ENCODE data around the gene BTBD6. TPM values are rescaled to one million over a fixed set of nuclear protein-coding genes. Genes with fewer than 3 reads are reported as not detected.

The BTBD6 gene
- total and polyA plus RNA-seq, 2 of the 8 experiments (the other 6 are each of a cell fraction or from before 2014, with no cell fraction given) = 10.1 to 10.2 TPM

DNA sequence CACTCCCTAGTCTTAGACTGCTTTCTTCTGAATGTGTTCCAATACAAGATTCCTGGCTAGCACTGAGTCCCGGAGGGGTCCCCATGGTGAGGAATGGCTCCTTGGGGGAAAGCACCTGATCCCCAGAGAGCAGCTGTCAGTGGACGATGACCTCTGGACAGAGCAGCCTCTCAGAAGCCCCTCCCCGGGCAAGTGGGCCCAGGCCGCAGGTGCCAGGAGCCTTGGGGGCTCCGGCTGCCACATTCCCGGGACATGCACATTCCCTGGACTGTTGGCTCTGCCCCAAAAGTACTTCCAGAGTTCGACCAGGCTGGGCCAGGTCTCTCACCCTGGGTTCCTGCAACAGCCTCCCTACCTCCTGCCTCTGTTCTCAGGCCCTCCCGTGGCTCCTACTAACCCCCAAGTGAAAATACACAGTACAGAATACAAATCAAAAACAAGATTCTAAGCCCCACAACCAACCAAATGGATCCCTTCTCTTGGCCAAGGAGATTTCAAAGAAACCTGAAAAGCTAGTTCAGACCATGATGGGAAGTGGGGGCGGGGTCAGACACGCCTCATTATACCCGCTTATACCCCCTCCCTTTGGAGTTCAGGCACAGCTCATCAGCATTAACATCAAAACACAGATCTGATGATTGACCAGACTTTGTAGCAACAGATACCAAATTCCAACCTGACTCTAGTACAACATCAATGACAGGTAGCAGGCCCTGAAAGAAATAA, 23.3 kb upstream of the BTBD6 start:
- no peak overlapping the region for H4K8ac ChIP-seq (ENCODE audit: extremely low read depth, insufficient read depth, low read length)
- POLR2A ChIA-PET (ENCODE audit: partially characterized antibody) = no interaction called here

More for the DNA sequence above, 23.3 kb upstream of the BTBD6 start:
- Histone ChIP-seq H3K79me1 (ENCODE audit: low read depth, low read length) (no peaks in the 10 kb centered on the region), H2BK12ac (ENCODE audit: low read depth, low read length) (no peak overlapping the region), H2AFZ (ENCODE audit: low read length) (no peak overlapping the region), H3K4me2 (ENCODE audit: insufficient read depth in 1 of 2, low read depth in 2 of 2, low read length in 2 of 2) (no peak overlapping the region), H3K4ac (replicated peaks; ENCODE audit: insufficient read length, low read depth, low read length) (no peak overlapping the region), H3K27me3 (replicated peaks in 1 of 4; ENCODE audit: control insufficient read depth in 3 of 4, extremely low read depth in 1 of 4, insufficient read depth in 3 of 4, low read length in 3 of 4) (no peaks in the 10 kb centered on the region), H4K5ac (ENCODE audit: insufficient read length, low read depth, low read length) (no peak overlapping the region), H3K79me2 (ENCODE audit: control insufficient read depth in 1 of 2, insufficient read depth in 2 of 2, low read length in 2 of 2) (no peaks in the 10 kb centered on the region), H2AK5ac (ENCODE audit: low read depth, low read length) (no peak overlapping the region), H3K23me2 (ENCODE audit: low read depth, low read length) (peaks cover 2% of the 10 kb centered on the region; the same call in 1 of the 2 replicates), H3K23ac (ENCODE audit: insufficient read length) (no peak overlapping the region), H3K56ac (replicated peaks; ENCODE audit: insufficient read length, low read depth, low read length) (no peak overlapping the region), H2BK20ac (ENCODE audit: low read length) (no peak overlapping the region), H3K14ac (ENCODE audit: insufficient read length) (no peak overlapping the region), H2BK120ac (replicated peaks; ENCODE audit: low read depth, low read length) (no peak overlapping the region), H3K4me1 (replicated peaks in 1 of 4; ENCODE audit: control insufficient read depth in 3 of 4, insufficient read depth in 4 of 4, low read length in 3 of 4) (no peaks in the 10 kb centered on the region), H3K36me3 (ENCODE audit: control insufficient read depth in 2 of 4, insufficient read depth in 4 of 4, low read length in 3 of 4) (no peaks in the 10 kb centered on the region; a peak in 3 of 8 replicates), H2BK5ac (ENCODE audit: low read depth, low read length) (no peak overlapping the region), H3K18ac (ENCODE audit: extremely low read depth, low read length) (no peak overlapping the region), H4K91ac (replicated peaks; ENCODE audit: insufficient read length, low read length) (no peak overlapping the region), H3K9me3 (ENCODE audit: insufficient read depth in 2 of 2, low read depth in 1 of 2, low read length in 1 of 2) (no peaks in the 10 kb centered on the region), H4K20me1 (replicated peaks in 1 of 2; ENCODE audit: control insufficient read depth in 1 of 2, insufficient read depth in 2 of 2, low read length in 2 of 2) (peaks cover 0 to 10% of the 10 kb centered on the region in 2 experiments), H3K4me3 (ENCODE audit: extremely low read depth in 1 of 4, insufficient read depth in 2 of 4, low read depth in 3 of 4, low read length in 4 of 4) (no peak overlapping the region), H3K27ac (ENCODE audit: low read depth, low read length) (no peak overlapping the region), H3K9ac (replicated peaks in 1 of 4; ENCODE audit: extremely low read depth in 1 of 4, low read depth in 3 of 4, low read length in 3 of 4) (no peak overlapping the region), H2BK15ac (ENCODE audit: low read length) (no peak overlapping the region)
- FAIRE-seq (no peak), DNase-seq (ENCODE audit: low read depth in 1 of 2, low spot score in 2 of 2) (no peak)
- CTCF ChIA-PET (ENCODE audit: partially characterized antibody) = interaction anchor here (0.6 to 1.8 kb wide), 8 partner anchors 11 to 66 kb away, joined by 3 to 9 read pairs (median 3); no protein-coding TSS in a partner anchor
- WGBS, 2 experiments (ENCODE audit: extremely low coverage in 1 of 2, insufficient coverage in 1 of 2, insufficient read length in 1 of 2, insufficient replicate concordance in 2 of 2, low coverage in 1 of 2, low lambda C conversion rate in 2 of 2, missing lambda C conversion rate in 1 of 2) = 92% methylated on average over 10 of the region's 11 CpGs; no CpG with 5 or more reads in 1 of the 2 experiments
- TF ChIP-seq FOSL1 (IDR thresholded peaks at IDR 0.05; ENCODE audit: insufficient read depth, low read depth, low read length) = no peak

All from H1 (cell line).